Spinal cord (tissue), 10 donors: ENCODE data around the gene TSHZ2. TPM values are rescaled to one million over a fixed set of nuclear protein-coding genes. Genes with fewer than 3 reads are reported as not detected.
"Not testable (repeated sequence)": the region's sequence is repeated elsewhere in the genome, so short reads cannot be mapped to it uniquely, and the experiment has no call there.

Experiments
- DNase-seq, 6 donors: peaks; one replicate each; pipeline versions ENCODE4 v3.0.0 to v3.0.0-alpha.2; 2013 to 2015; ENCODE audit warnings: low spot score in 6 of 6, low read depth in 4 of 6
- H3K27ac ChIP-seq: one replicate; pipeline ENCODE4 v1.5.1; 2013; ENCODE audit warnings: low read depth, low read length, control low read depth
- H3K27me3 ChIP-seq: one replicate; pipeline ENCODE4 v1.6.1; 2013; ENCODE audit warnings: low read length; ENCODE audit not compliant: control insufficient read depth, insufficient read depth
- H3K36me3 ChIP-seq: one replicate; pipeline ENCODE4 v1.6.1; 2013; ENCODE audit warnings: low read length; ENCODE audit not compliant: control insufficient read depth, insufficient read depth
- H3K4me1 ChIP-seq: one replicate; pipeline ENCODE4 v1.6.1; 2013; ENCODE audit warnings: low read length; ENCODE audit not compliant: control insufficient read depth, insufficient read depth
- H3K4me3 ChIP-seq: one replicate; pipeline ENCODE4 v1.5.1; 2013; ENCODE audit warnings: low read depth, low read length, control low read depth
- H3K9me3 ChIP-seq: one replicate; pipeline ENCODE4 v1.6.1; 2013; ENCODE audit warnings: low read length; ENCODE audit not compliant: control insufficient read depth, insufficient read depth
- WGBS: methylation state at CpG from one replicate; pipeline ENCODE4 v1.1.5; 2013; ENCODE audit warnings: missing lambda C conversion rate; ENCODE audit not compliant: insufficient coverage; 5-methylcytosine and 5-hydroxymethylcytosine counted together
- polyA plus RNA-seq, 2 donors: library from polyadenylated mRNA; unstranded; fragments of 120-200 nt; gene quantifications; one replicate each; pipeline ENCODE4 v1.2.1, GENCODE V29; 2013; ENCODE audit not compliant: insufficient read length in 2 of 2
- total RNA-seq, 2 donors: library from RNA; depleted of rRNA in 1 of 2; stranded (reverse); fragments of 120-200 nt in 1 of 2; fragments of >200 nt in 1 of 2; gene quantifications; one replicate each; pipeline versions ENCODE4 v1.2.3 to v1.2.4, GENCODE V29; 2013 to 2014
- donor health status: healthy.

Gene TSHZ2
- total and polyA plus RNA-seq, 4 donors, result 11.8 to 33.0 (median 25.7) TPM

DNA sequence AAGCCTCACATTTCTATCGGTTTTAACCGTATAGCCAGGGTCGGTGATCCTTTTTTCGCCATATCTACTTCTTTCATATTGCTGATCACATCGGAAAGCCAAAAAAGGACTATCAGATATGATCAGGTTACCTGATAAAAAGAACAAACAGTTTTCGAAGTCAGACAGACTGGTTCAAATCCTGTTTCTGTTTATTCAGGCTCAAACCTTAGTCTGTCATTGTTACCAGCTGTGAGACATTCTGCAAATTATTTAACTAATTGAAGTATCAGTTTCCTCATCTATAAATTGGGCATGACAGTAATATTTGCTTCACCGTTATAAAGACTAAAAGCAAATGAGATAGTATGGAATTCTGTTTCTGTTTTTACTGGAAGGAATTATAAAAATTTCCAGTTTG lies 111.3 kb downstream of the TSHZ2 start:
- Histone ChIP-seq H3K27me3 (no peaks in the 10 kb centered on the region), H3K36me3 (no peaks in the 10 kb centered on the region), H3K4me3 (no peak overlapping the region), H3K4me1 (no peaks in the 10 kb centered on the region), H3K27ac (no peak overlapping the region), H3K9me3 (no peaks in the 10 kb centered on the region)
- 89% methylated on average over 5 of the region's 7 CpGs for WGBS
- no peak for DNase-seq

DNA sequence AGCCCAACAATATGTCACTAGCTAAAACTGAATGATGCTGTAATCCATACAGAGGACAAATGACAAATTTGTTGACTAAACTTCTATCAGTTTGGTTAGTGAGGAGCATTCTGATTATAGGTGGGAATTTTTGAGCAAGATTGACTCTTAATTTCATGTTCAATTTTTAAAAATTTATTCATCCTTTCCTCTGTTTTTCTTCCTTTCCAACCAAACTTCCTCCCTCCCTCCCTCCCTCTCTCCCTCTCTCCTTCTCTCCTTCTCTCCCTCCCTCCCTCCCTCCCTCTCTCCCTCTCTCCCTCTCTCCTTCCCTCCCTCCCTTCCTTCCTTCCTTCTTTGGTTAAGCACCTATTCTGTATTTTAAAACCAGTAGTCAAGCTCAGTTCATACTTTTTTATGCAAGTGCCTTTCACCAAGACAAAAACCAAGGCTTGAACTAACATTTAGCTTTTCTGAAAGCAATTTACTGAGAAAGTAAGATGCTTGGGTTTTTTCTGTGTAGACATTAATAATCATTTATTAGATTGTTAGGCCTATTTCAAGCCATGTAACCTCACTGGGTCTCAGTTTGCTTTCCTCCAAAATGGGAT lies 112.3 kb downstream of the TSHZ2 start:
- DNase-seq, result no peak
- Histone ChIP-seq H3K36me3 (no peaks in the 10 kb centered on the region), H3K4me3 (no peak overlapping the region), H3K27ac (no peak overlapping the region), H3K27me3 (no peaks in the 10 kb centered on the region), H3K9me3 (no peaks in the 10 kb centered on the region), H3K4me1 (peaks cover 5% of the 10 kb centered on the region)

DNA sequence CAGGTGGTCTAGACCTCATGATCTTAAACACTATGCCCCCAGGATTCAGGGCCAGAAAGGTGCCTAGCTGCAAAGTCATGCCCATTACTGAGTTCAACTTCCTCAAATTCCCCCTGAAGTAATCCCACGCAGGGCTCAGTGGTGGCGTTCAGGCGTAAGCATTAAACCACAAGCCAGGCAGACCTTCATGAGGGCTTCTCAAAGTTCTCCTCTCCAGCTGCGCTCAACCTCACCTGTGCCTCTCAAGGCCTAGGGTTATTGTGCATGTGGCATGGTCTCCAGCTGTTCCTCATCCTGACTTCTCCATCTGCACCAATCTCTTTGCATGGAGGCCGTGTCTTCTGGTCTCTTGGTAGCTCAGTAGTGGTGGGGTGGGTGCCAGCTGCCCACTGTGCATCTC lies 113.6 kb downstream of the TSHZ2 start:
- Histone ChIP-seq H3K36me3 (no peaks in the 10 kb centered on the region), H3K27me3 (no peaks in the 10 kb centered on the region), H3K27ac (no peak overlapping the region), H3K4me3 (no peak overlapping the region), H3K4me1 (peaks cover 5% of the 10 kb centered on the region), H3K9me3 (no peaks in the 10 kb centered on the region)
- 100% methylated on average over 3 of the region's 5 CpGs for WGBS
- no peak for DNase-seq

DNA sequence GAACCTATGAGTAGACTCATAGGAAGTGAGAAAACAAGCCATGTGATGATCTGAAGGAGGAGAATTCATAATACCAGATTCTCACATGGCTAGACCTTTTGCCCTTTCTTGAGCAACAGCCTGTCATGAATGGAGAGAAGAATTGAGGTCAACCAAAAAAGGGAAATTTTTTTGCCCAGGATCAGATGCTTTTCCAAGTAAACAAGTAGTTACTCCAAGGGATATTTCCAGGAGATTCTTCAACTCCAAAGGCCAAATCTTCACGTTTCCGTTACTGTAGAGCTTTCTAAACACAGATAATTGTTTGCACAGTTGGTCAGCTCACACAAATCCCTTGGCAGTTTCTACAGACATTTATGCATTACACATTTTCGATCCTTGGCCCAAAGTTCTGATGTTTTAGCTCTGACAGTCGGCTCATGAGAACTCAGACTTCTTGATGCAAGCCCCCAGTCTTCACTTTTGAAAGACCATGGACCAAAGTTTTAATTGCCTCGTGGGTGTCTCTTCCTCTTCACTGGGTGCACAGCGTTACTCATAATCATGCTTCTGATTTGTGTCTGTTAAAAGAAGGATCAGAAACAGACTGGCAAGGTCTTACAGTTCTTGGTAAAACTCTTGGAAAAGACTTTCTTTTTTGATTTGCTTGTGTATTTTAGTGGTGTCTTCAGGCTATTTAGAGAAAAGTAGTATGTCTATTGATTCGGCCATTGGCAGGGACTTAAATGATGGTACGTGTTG lies 115.0 kb downstream of the TSHZ2 start:
- peaks cover 5% of the 10 kb centered on the region for H3K4me1 ChIP-seq
- 83% methylated on average over 6 of the region's 8 CpGs for WGBS
- no peak overlapping the region for H3K4me3 ChIP-seq
- peak in 1 of 6 donors; percentile 26 for DNase-seq
- no peaks in the 10 kb centered on the region for H3K36me3 ChIP-seq
- no peaks in the 10 kb centered on the region for H3K27me3 ChIP-seq
- no peaks in the 10 kb centered on the region for H3K9me3 ChIP-seq
- H3K27ac ChIP-seq, result no peak overlapping the region

DNA sequence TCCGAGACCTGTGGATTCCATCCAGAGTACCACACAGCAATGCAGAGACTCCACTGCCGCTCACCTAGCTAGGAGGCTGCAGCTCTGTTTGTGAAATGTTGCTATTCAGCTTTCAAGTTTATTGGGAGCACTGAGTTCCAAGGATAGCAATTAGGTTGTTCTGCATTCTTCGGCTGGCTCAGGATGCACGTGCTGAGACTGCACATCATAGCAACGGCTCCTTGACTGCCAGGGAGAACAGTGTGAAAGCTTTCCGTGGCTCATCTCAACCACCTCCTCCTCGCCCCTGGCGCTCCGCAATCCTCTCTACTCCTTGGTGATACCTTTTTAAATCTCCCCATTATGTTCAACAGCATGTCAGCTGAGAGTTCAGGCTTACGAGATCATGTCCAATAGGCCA lies 116.6 kb downstream of the TSHZ2 start:
- no peaks in the 10 kb centered on the region for H3K36me3 ChIP-seq
- H3K9me3 ChIP-seq, result no peaks in the 10 kb centered on the region
- 16% methylated on average over 9 of the region's 10 CpGs for WGBS
- H3K27ac ChIP-seq, result no peak overlapping the region
- peaks cover 5% of the 10 kb centered on the region for H3K4me1 ChIP-seq
- no peaks in the 10 kb centered on the region for H3K27me3 ChIP-seq
- peak in 5 of 6 donors; percentile 23 to 84 (median 37) for DNase-seq
- H3K4me3 ChIP-seq, result no peak overlapping the region

DNA sequence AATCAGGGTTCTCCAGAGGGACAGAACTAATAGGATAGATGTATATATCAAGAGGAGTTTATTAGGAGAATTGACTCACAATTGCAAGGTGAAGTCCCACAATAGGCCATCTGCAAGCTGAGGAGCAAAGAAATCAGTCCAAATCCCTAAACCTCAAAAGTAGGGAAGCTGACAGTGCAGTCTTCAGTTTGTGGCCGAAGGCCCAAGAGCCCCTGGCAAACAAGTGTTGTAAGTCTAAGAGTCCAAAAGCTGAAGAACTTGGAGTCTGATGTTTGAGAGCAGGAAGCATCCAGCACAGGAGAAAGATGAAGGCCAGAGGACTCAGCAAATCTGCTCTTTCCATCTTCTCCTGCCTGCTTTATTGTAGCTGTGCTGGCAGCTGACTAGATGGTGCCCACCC lies 117.7 kb downstream of the TSHZ2 start:
- H3K4me3 ChIP-seq, H3K4me1 ChIP-seq, DNase-seq, H3K9me3 ChIP-seq, H3K36me3 ChIP-seq, H3K27me3 ChIP-seq, H3K27ac ChIP-seq: not testable (repeated sequence)
- 88% methylated on average over 1 of the region's 1 CpG for WGBS

DNA sequence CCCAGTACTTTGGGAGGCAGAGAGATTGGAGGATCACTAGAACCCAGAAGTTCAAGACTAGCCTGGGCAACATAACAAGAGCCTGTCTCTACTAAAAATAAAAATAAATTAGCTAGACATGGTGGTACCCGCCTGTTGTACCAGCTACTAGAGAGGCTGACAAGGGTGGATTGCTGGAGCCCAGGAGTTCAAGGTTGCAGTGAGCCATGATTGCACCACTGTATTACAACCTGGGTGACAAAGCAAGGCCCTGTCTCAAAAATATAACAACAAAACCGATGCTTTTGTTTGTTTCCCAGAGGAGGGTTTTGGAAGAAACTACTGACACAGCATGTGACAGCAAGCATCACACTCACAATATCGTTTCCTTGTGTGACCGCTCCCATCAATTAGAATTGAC lies 119.6 kb downstream of the TSHZ2 start:
- no peak overlapping the region for H3K27ac ChIP-seq
- no peak for DNase-seq
- H3K4me1 ChIP-seq, result peaks cover 5% of the 10 kb centered on the region
- H3K27me3 ChIP-seq, result no peaks in the 10 kb centered on the region
- no peaks in the 10 kb centered on the region for H3K36me3 ChIP-seq
- H3K4me3 ChIP-seq, result no peak overlapping the region
- H3K9me3 ChIP-seq, result no peaks in the 10 kb centered on the region
- 90% methylated on average over 3 of the region's 4 CpGs for WGBS

DNA sequence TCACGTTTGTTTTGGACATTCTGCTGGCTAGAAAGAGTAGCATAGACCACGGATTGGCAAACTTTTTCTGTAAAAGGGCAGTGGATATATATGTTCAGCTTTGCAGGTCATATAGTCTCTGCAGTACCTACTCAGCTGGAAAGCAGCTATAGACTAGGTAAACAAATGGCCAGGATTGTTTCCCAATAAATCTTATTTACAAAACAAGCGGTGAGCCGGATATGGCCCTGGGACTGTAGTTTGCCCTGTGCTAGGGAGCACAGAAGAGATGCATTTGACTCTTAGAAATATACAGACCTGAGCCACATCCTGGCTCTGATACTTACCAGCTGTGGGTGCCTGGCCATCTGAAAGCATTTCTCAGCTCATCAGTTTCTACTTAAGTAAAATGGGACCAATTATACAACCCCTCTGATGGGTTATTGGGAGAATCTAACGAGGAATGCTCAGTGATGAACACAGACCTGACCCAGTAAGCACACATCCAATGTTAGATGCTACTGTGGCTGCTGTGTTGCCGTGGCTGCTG lies 120.7 kb downstream of the TSHZ2 start:
- no peaks in the 10 kb centered on the region for H3K9me3 ChIP-seq
- no peak overlapping the region for H3K27ac ChIP-seq
- H3K27me3 ChIP-seq, result no peaks in the 10 kb centered on the region
- no peak for DNase-seq
- H3K4me3 ChIP-seq, result no peak overlapping the region
- WGBS, result 76% methylated on average over 3 of the region's 6 CpGs
- peaks cover 5% of the 10 kb centered on the region for H3K4me1 ChIP-seq
- no peaks in the 10 kb centered on the region for H3K36me3 ChIP-seq

DNA sequence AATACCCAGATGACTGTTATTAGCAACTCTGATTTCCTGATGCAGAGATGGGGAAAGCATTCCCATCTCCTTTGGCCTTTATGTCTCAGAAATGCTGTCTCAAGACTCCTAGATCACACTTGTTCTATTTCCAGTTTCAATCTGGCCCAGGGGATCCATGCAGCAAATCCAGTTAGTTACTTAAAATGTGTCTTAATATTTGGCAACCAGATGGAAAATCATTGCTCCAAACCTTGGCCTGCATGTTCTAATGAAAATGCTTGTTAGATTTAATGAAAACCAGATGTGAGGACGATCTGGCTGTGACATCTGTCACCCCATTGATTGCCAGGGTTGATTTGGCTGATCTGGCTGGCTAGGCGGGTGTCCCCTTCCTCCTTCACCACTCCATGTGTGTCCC lies 125.2 kb downstream of the TSHZ2 start:
- 100% methylated on average over 1 of the region's 2 CpGs for WGBS
- Histone ChIP-seq H3K9me3 (no peaks in the 10 kb centered on the region), H3K27ac (no peak overlapping the region), H3K4me3 (no peak overlapping the region), H3K27me3 (no peaks in the 10 kb centered on the region), H3K4me1 (no peaks in the 10 kb centered on the region), H3K36me3 (no peaks in the 10 kb centered on the region)
- no peak for DNase-seq

DNA sequence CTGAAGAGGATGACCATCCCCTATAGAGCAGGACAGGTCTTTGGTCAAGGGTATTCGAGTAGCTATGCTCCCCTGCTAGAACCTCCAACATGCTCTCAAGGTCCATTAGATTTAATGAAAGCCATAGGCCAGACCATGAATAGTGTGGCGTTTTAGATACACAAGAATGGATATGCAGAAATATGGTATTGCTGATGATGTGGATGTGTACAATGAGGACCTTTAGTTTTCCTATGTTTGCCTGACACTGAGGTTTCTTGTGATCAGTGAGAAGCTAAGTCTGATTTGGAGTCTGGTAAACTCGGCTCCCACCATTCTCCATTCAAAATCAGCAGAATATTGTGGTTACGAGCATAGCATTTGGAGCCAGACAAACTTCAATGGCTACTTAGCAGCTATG lies 125.6 kb downstream of the TSHZ2 start:
- H3K4me1 ChIP-seq, result no peaks in the 10 kb centered on the region

More for the DNA sequence above, 125.6 kb downstream of the TSHZ2 start:
- no peak for DNase-seq
- Histone ChIP-seq H3K4me3 (no peak overlapping the region), H3K27ac (no peak overlapping the region), H3K27me3 (no peaks in the 10 kb centered on the region), H3K9me3 (no peaks in the 10 kb centered on the region), H3K36me3 (no peaks in the 10 kb centered on the region)
- 83% methylated on average over 1 of the region's 4 CpGs for WGBS
